DOHH2 (cell line): ENCODE data around the gene BIVM.

Experiments
- CTCF ChIP-seq: fragments of 200-600 bp; sonication (generic); IDR thresholded peaks from one replicate; pipeline ENCODE4 v1.5.1; 2014; ENCODE audit warnings: antibody characterized with exemption, mild to moderate bottlenecking, low read depth, low read length; ENCODE audit not compliant: poor library complexity, severe bottlenecking
- EZH2phosphoT487 ChIP-seq: fragments of 200-600 bp; sonication (generic); IDR thresholded peaks from 2 replicates; pipeline ENCODE4 v1.6.1; 2017; ENCODE audit warnings: borderline replicate concordance, mild to moderate bottlenecking, antibody characterized with exemption, low read length, moderate library complexity, mixed read lengths

GRCh38 chr13:102776271-102776670, 22.6 kb upstream of the BIVM start:
- TF ChIP-seq CTCF, result no peak
- no peak for TF ChIP-seq EZH2phosphoT487
